Measurements from ENCODE around the gene DSG1. TPM values are rescaled to one million over a fixed set of nuclear protein-coding genes. Genes with fewer than 3 reads are reported as not detected.

Gene DSG1
- total RNA-seq, 2 experiments from 2014 or later, result not detected

- Histone ChIP-seq H3K9me3 (ENCODE audit: low read length) (no peaks in the 10 kb centered on the region), H3K36me3 (ENCODE audit: insufficient read depth, low read length) (no peaks in the 10 kb centered on the region), H4K20me1 (ENCODE audit: insufficient read depth, low read length) (no peaks in the 10 kb centered on the region), H3K4me3 (ENCODE audit: low read depth, low read length, poor library complexity, severe bottlenecking) (no peak overlapping the region), H3K9me2 (ENCODE audit: insufficient read depth, low read length) (no peaks in the 10 kb centered on the region), H3K79me2 (ENCODE audit: insufficient read depth, low read depth, low read length) (no peaks in the 10 kb centered on the region), H3K4me2 (ENCODE audit: low read length) (no peak overlapping the region), H2AFZ (ENCODE audit: low read length) (no peak overlapping the region), H3K27ac (ENCODE audit: low read depth, low read length, poor library complexity, severe bottlenecking) (no peak overlapping the region), H3K4me1 (ENCODE audit: insufficient read depth, low read length, poor library complexity, severe bottlenecking) (no peaks in the 10 kb centered on the region)
- intact Hi-C loops (cut with micrococcal nuclease; ENCODE audit: unreplicated experiment), result no loop called here
- no peak for TF ChIP-seq EZH2phosphoT487 (IDR thresholded peaks at IDR 0.05; ENCODE audit: borderline replicate concordance, low read depth, low read length)
- TF ChIP-seq, protein P1, sequence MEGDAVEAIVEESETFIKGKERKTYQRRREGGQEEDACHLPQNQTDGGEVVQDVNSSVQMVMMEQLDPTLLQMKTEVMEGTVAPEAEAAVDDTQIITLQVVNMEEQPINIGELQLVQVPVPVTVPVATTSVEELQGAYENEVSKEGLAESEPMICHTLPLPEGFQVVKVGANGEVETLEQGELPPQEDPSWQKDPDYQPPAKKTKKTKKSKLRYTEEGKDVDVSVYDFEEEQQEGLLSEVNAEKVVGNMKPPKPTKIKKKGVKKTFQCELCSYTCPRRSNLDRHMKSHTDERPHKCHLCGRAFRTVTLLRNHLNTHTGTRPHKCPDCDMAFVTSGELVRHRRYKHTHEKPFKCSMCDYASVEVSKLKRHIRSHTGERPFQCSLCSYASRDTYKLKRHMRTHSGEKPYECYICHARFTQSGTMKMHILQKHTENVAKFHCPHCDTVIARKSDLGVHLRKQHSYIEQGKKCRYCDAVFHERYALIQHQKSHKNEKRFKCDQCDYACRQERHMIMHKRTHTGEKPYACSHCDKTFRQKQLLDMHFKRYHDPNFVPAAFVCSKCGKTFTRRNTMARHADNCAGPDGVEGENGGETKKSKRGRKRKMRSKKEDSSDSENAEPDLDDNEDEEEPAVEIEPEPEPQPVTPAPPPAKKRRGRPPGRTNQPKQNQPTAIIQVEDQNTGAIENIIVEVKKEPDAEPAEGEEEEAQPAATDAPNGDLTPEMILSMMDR (conservative IDR thresholded peaks at IDR 0.05; ENCODE audit: low read length), result no peak
- ChIA-PET CTCF (ENCODE audit: unreplicated experiment) (no interaction called here), POLR2A (no interaction called here)
- no peak for DNase-seq (ENCODE audit: low spot score)
- BruUV-seq (replicated peaks), result no TSS peak
Observed at GRCh38 chr18:31270578-31270977, 47.4 kb upstream of the DSG1 start.

GRCh38 chr18:31273812-31274527, 44.0 kb upstream of the DSG1 start:
- H3K9me3 ChIP-seq (ENCODE audit: low read length), result no peaks in the 10 kb centered on the region
- no peaks in the 10 kb centered on the region for H3K36me3 ChIP-seq (ENCODE audit: insufficient read depth, low read length)
- no peak for TF ChIP-seq EZH2phosphoT487 (IDR thresholded peaks at IDR 0.05; ENCODE audit: borderline replicate concordance, low read depth, low read length)
- TF ChIP-seq, protein P1 (conservative IDR thresholded peaks at IDR 0.05; ENCODE audit: low read length), result no peak
- no peaks in the 10 kb centered on the region for H4K20me1 ChIP-seq (ENCODE audit: insufficient read depth, low read length)
- H3K4me1 ChIP-seq (ENCODE audit: insufficient read depth, low read length, poor library complexity, severe bottlenecking), result no peaks in the 10 kb centered on the region
- H3K9me2 ChIP-seq (ENCODE audit: insufficient read depth, low read length), result no peaks in the 10 kb centered on the region
- no TSS peak for BruUV-seq (replicated peaks)
- H3K27ac ChIP-seq (ENCODE audit: low read depth, low read length, poor library complexity, severe bottlenecking), result no peak overlapping the region
- no peak overlapping the region for H3K4me3 ChIP-seq (ENCODE audit: low read depth, low read length, poor library complexity, severe bottlenecking)
- no peak overlapping the region for H3K4me2 ChIP-seq (ENCODE audit: low read length)
- no peak for DNase-seq (ENCODE audit: low spot score)
- ChIA-PET POLR2A (no interaction called here), CTCF (ENCODE audit: unreplicated experiment) (no interaction called here)
- no peak overlapping the region for H2AFZ ChIP-seq (ENCODE audit: low read length)
- intact Hi-C loops (cut with micrococcal nuclease; ENCODE audit: unreplicated experiment), result no loop called here
- H3K79me2 ChIP-seq (ENCODE audit: insufficient read depth, low read depth, low read length), result no peaks in the 10 kb centered on the region

DNA sequence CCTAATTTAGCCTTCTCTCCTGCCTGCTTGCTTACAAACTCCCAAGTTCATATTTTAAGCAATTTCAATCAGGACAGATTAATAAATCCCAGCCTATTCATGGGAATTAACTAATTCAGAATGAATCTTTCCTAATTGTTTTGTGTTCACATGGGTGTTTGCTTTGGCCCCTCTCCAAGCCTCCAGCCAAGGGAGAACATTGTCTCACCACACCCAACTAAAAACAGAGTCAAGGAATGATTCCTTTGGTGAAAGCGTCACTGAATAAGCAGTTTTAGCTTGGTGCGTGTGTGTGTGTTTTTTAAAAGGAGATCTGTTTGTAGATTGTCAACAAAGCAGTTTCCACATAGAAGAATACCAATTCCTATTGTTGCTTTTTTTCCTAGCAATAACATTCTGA, 43.0 kb upstream of the DSG1 start:
- no peak overlapping the region for H3K27ac ChIP-seq (ENCODE audit: low read depth, low read length, poor library complexity, severe bottlenecking)
- no peaks in the 10 kb centered on the region for H3K9me2 ChIP-seq (ENCODE audit: insufficient read depth, low read length)
- intact Hi-C loops (cut with micrococcal nuclease; ENCODE audit: unreplicated experiment), result no loop called here
- DNase-seq (ENCODE audit: low spot score), result no peak
- H3K79me2 ChIP-seq (ENCODE audit: insufficient read depth, low read depth, low read length), result no peaks in the 10 kb centered on the region
- no peak overlapping the region for H2AFZ ChIP-seq (ENCODE audit: low read length)
- no peaks in the 10 kb centered on the region for H3K4me1 ChIP-seq (ENCODE audit: insufficient read depth, low read length, poor library complexity, severe bottlenecking)
- TF ChIP-seq EZH2phosphoT487 (IDR thresholded peaks at IDR 0.05; ENCODE audit: borderline replicate concordance, low read depth, low read length), result no peak
- TF ChIP-seq, protein P1 (conservative IDR thresholded peaks at IDR 0.05; ENCODE audit: low read length), result no peak
- ChIA-PET CTCF (ENCODE audit: unreplicated experiment) (no interaction called here), POLR2A (no interaction called here)
- H3K9me3 ChIP-seq (ENCODE audit: low read length), result no peaks in the 10 kb centered on the region
- no TSS peak for BruUV-seq (replicated peaks)
- H3K36me3 ChIP-seq (ENCODE audit: insufficient read depth, low read length), result no peaks in the 10 kb centered on the region
- no peak overlapping the region for H3K4me3 ChIP-seq (ENCODE audit: low read depth, low read length, poor library complexity, severe bottlenecking)
- H3K4me2 ChIP-seq (ENCODE audit: low read length), result no peak overlapping the region
- no peaks in the 10 kb centered on the region for H4K20me1 ChIP-seq (ENCODE audit: insufficient read depth, low read length)

Data from OCI-LY7 (cell line).